Activated CD4-positive, alpha-beta memory T cell treated with anti-CD3 and anti-CD28 coated beads for 36 hours (primary cell): Measurements from ENCODE around the gene CNOT1. TPM values are rescaled to one million over a fixed set of nuclear protein-coding genes. Genes with fewer than 3 reads are reported as not detected.

ENCODE experiments used
- CTCF ChIA-PET: fragments of 350-600 bp; sonication (Branson Sonifier 250); formaldehyde crosslinking; loops from one replicate; lab custom pipeline; 2021; ENCODE audit warnings: antibody characterized with exemption, inconsistent platforms; lab: Charles Lee
- POLR2A ChIA-PET: fragments of 350-600 bp; sonication (Branson Sonifier 250); formaldehyde crosslinking; loops from one replicate; lab custom pipeline; 2021; ENCODE audit warnings: antibody characterized with exemption; lab: Charles Lee
- DNase-seq: peaks from one replicate; pipeline ENCODE4 v3.0.0-alpha.2; 2020
- H3K27ac Mint-ChIP-seq: one replicate; pipeline ENCODE4 v1.8.0; 2021; ENCODE audit warnings: mixed read lengths
- H3K27me3 Mint-ChIP-seq: one replicate; pipeline ENCODE4 v1.8.0; 2021; ENCODE audit warnings: mixed read lengths
- H3K36me3 Mint-ChIP-seq: one replicate; pipeline ENCODE4 v1.8.0; 2021; ENCODE audit warnings: mixed read lengths
- H3K4me1 Mint-ChIP-seq: one replicate; pipeline ENCODE4 v1.8.0; 2021; ENCODE audit warnings: low read depth, mixed read lengths
- H3K4me3 Mint-ChIP-seq: one replicate; pipeline ENCODE4 v1.8.0; 2021; ENCODE audit warnings: mild to moderate bottlenecking, mixed read lengths
- H3K9me3 Mint-ChIP-seq: one replicate; pipeline ENCODE4 v1.8.0; 2021; ENCODE audit warnings: mixed read lengths
- intact Hi-C: fragments of 100-400 bp; cut with micrococcal nuclease; formaldehyde crosslinking; loops from one replicate; pipeline ENCODE4 v1.15.1; 2023
- total RNA-seq, 2 experiments: library from RNA; stranded (reverse); gene quantifications; one replicate each; pipeline ENCODE4 v1.2.3, GENCODE V29; 2021

The CNOT1 gene
- total RNA-seq, 2 experiments from 2014 or later = 230 to 242 TPM

GRCh38 chr16:58511933-58512815, 117.5 kb downstream of the CNOT1 start:
- no peaks in the 10 kb centered on the region for H3K9me3 Mint-ChIP-seq
- DNase-seq = peak; percentile 89
- POLR2A ChIA-PET = no interaction called here
- CTCF ChIA-PET = interaction anchor here (0.6 to 8.5 kb wide), 15 partner anchors 12 to 246 kb away, joined by 3 to 96 read pairs (median 4); partner anchors contain the start of gene NDRG4
- intact Hi-C loops = loop anchor here (1.0 kb wide), 2 partner anchors 149 to 244 kb away; no protein-coding TSS in a partner anchor
- H3K27ac Mint-ChIP-seq = no peak overlapping the region
- H3K36me3 Mint-ChIP-seq = peaks cover 2% of the 10 kb centered on the region
- H3K4me3 Mint-ChIP-seq = no peak overlapping the region
- H3K27me3 Mint-ChIP-seq = no peaks in the 10 kb centered on the region
- peaks cover 27% of the 10 kb centered on the region for H3K4me1 Mint-ChIP-seq

- POLR2A ChIA-PET = no interaction called here
These were observed 118.6 kb downstream of the CNOT1 start for GRCh38 chr16:58510776-58511628.

GRCh38 chr16:58510097-58510775, 119.4 kb downstream of the CNOT1 start:
- Mint-ChIP-seq H3K9me3 (no peaks in the 10 kb centered on the region), H3K4me3 (no peak overlapping the region), H3K27me3 (no peaks in the 10 kb centered on the region), H3K4me1 (peaks cover 14% of the 10 kb centered on the region), H3K36me3 (peaks cover 2% of the 10 kb centered on the region), H3K27ac (no peak overlapping the region)
- CTCF ChIA-PET = interaction anchor here (0.6 to 8.5 kb wide), 2 partner anchors 151 to 245 kb away, joined by 3 to 96 read pairs (median 4); no protein-coding TSS in a partner anchor
- POLR2A ChIA-PET = no interaction called here
- intact Hi-C loops = no loop called here
- no peak for DNase-seq

More at GRCh38 chr16:58510776-58511628, 118.6 kb downstream of the CNOT1 start:
- no peak overlapping the region for H3K27ac Mint-ChIP-seq
- H3K4me1 Mint-ChIP-seq = peaks cover 16% of the 10 kb centered on the region
- CTCF ChIA-PET = interaction anchor here (0.8 to 8.5 kb wide), 6 partner anchors 11 to 247 kb away, joined by 3 to 96 read pairs (median 5); partner anchors contain the start of gene NDRG4
- H3K9me3 Mint-ChIP-seq = no peaks in the 10 kb centered on the region
- no peak overlapping the region for H3K4me3 Mint-ChIP-seq
- H3K27me3 Mint-ChIP-seq = no peaks in the 10 kb centered on the region
- peaks cover 2% of the 10 kb centered on the region for H3K36me3 Mint-ChIP-seq
- intact Hi-C loops = no loop called here
- no peak for DNase-seq

DNA sequence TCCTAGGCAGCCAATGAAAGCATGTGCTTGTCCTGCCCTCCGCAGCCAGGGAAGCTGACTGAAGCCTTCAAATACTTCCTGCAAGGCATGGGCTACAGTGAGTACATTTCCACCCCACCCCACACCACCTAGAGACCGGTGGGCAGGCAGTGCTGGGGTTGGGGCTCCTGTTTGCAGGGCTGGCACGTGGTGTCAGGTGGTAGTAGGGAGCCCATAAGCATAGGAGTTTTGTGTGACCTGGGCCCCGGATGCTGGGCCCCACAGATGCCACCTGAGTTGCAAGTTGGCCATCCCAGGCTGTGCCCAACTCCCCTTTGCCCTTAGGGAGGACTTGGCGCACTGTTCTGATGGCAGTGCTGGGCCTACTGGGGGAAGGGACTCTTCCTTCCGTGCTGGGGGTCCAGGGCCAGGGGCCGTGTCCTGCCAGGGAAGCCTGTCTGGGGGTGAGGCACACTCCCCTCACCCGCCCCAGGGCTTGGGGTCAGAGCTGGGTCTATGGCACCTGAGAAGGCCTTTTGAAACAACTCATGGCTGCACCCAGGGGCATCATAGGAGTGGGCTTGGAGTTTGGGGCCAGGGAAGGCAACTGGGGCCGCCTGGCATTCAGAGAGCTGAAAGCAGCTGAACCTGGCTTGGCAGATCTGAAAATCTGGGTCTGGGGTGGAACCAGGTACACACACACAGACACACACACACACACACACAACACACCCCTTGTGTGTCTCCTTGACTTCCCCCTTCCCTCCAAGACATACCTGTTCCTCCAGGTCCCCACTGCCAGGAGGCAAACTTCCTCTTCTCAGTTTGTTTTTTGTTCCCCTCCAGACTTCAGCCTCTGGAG, 120.2 kb downstream of the CNOT1 start:
- intact Hi-C loops = no loop called here
- H3K36me3 Mint-ChIP-seq = peaks cover 2% of the 10 kb centered on the region
- no peaks in the 10 kb centered on the region for H3K9me3 Mint-ChIP-seq
- no peak for DNase-seq
- H3K4me1 Mint-ChIP-seq = peaks cover 8% of the 10 kb centered on the region
- no peak overlapping the region for H3K27ac Mint-ChIP-seq
- ChIA-PET CTCF (interaction anchor here (0.6 to 8.5 kb wide), 2 partner anchors 152 to 246 kb away, joined by 3 to 96 read pairs; no protein-coding TSS in a partner anchor), POLR2A (no interaction called here)
- H3K4me3 Mint-ChIP-seq = no peak overlapping the region
- H3K27me3 Mint-ChIP-seq = no peaks in the 10 kb centered on the region

DNA sequence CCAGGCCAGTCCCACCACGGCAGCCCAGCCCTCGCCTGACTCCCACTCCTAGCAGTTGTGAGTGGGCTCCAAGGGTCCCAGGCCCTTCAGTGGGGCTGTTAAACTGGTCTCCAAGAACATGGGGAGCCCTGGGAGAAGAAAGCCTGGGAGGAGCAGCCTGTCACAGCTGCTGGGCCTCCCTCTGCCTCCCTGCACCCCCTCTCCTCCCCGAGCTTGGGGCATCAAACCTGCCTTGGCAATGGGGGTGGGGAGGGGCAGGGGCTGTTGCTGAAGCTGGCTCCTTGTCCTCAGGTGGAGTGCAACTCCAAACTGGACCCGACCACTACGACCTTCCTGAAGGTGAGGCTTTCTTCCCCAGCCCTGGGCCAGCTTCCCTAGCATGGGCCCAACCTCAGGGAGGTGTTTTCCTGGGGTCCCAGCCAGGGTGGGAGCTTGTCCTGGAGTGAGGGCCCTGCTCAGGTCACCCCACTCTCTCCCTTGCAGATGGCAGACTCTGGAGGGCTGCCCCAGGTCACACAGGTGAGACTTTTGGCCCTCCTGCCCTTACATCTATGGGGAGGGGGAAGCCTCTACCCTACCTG, 120.9 kb downstream of the CNOT1 start:
- CTCF ChIA-PET = interaction anchor here (8.5 kb wide), 1 partner anchor 247 kb away, joined by 96 read pairs; no protein-coding TSS in a partner anchor
- peaks cover 5% of the 10 kb centered on the region for H3K4me1 Mint-ChIP-seq
- H3K36me3 Mint-ChIP-seq = peaks cover 2% of the 10 kb centered on the region
- H3K27ac Mint-ChIP-seq = no peak overlapping the region
- no peak for DNase-seq
- no peaks in the 10 kb centered on the region for H3K27me3 Mint-ChIP-seq
- POLR2A ChIA-PET = no interaction called here
- H3K9me3 Mint-ChIP-seq = no peaks in the 10 kb centered on the region
- H3K4me3 Mint-ChIP-seq = no peak overlapping the region
- intact Hi-C loops = no loop called here

GRCh38 chr16:58507963-58508670, 121.5 kb downstream of the CNOT1 start:
- Mint-ChIP-seq H3K9me3 (no peaks in the 10 kb centered on the region), H3K4me3 (no peak overlapping the region), H3K4me1 (peaks cover 1% of the 10 kb centered on the region), H3K27ac (no peak overlapping the region), H3K36me3 (no peaks in the 10 kb centered on the region), H3K27me3 (no peaks in the 10 kb centered on the region)
- intact Hi-C loops = no loop called here
- POLR2A ChIA-PET = no interaction called here
- no peak for DNase-seq
- CTCF ChIA-PET = no interaction called here

- intact Hi-C loops = no loop called here
- Mint-ChIP-seq H3K4me1 (peaks cover 1% of the 10 kb centered on the region), H3K27ac (no peak overlapping the region), H3K4me3 (no peak overlapping the region), H3K36me3 (no peaks in the 10 kb centered on the region), H3K9me3 (no peaks in the 10 kb centered on the region), H3K27me3 (peaks cover 3% of the 10 kb centered on the region)
- ChIA-PET POLR2A (no interaction called here), CTCF (no interaction called here)
- no peak for DNase-seq
These were observed 122.2 kb downstream of the CNOT1 start for GRCh38 chr16:58507195-58507962.

GRCh38 chr16:58506241-58507194, 123.1 kb downstream of the CNOT1 start:
- peaks cover 8% of the 10 kb centered on the region for H3K27me3 Mint-ChIP-seq
- no peak for DNase-seq
- H3K27ac Mint-ChIP-seq = no peak overlapping the region
- no peaks in the 10 kb centered on the region for H3K9me3 Mint-ChIP-seq
- peaks cover 2% of the 10 kb centered on the region for H3K4me1 Mint-ChIP-seq
- H3K4me3 Mint-ChIP-seq = no peak overlapping the region
- POLR2A ChIA-PET = no interaction called here
- no peaks in the 10 kb centered on the region for H3K36me3 Mint-ChIP-seq
- intact Hi-C loops = no loop called here
- CTCF ChIA-PET = no interaction called here
